Fibroblast of pulmonary artery (primary cell): ENCODE results near the gene GATA5.

Source experiments
- DNase-seq: peaks from one replicate; pipeline ENCODE4 v3.0.0-alpha.2; 2010; ENCODE audit warnings: low read depth
- H3K4me3 ChIP-seq: replicated peaks from 2 replicates; pipeline ENCODE4 v1.5.1; 2011; ENCODE audit warnings: low read depth, mild to moderate bottlenecking, control low read depth, low read length, moderate library complexity
- CTCF ChIP-seq: IDR thresholded peaks from 2 replicates; pipeline ENCODE4 v1.5.1; 2011; ENCODE audit warnings: mild to moderate bottlenecking, control low read depth, low read length, inconsistent platforms; ENCODE audit errors: missing control alignments

Gene GATA5

DNA sequence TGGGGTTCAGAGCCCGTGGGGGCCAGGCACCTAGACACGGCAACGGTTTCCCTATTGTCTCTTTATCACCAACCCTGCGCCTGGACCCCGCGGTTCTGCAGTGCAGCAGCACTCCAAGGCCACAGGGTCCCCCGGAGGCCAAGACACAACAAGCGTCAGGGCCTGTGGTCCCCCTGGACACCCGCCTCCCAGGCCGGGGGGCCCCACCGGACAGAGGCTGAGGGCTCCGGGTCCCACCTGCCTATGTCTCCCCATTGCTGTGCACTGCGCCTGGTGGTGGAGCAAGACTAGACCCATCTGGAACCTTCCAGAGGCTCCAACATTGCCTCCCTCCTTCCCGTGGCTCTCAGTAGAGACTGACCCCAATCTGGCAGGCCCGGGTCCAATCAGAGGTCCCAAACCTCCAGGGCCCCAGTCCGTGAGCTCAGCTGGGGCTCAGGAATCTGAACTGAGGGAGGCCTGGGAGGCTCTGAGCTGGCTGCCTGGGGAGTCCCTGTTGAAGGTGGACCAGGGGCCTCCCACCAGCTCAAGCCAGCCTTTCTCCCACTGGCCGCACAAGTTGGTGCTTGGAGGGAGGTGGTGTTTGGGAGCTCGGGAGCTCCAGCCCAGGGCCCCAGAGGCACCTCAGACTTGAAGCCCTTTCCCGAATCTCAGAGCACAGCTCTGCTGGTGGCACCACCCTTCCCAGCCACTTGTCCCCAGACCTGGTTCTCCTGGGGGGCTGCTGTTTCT lies 8.8 kb downstream of the GATA5 start:
- no peak for DNase-seq
- no peak for TF ChIP-seq CTCF

GRCh38 chr20:62466072-62466760 lies 9.6 kb downstream of the GATA5 start:
- H3K4me3 ChIP-seq = no peak overlapping the region
- DNase-seq = no peak
- no peak for TF ChIP-seq CTCF

More for the DNA sequence above, 8.8 kb downstream of the GATA5 start:
- H3K4me3 ChIP-seq = no peak overlapping the region

- H3K4me3 ChIP-seq = no peak overlapping the region
- DNase-seq = no peak
- no peak for TF ChIP-seq CTCF
Observed at GRCh38 chr20:62464990-62465389, 10.8 kb downstream of the GATA5 start.

DNA sequence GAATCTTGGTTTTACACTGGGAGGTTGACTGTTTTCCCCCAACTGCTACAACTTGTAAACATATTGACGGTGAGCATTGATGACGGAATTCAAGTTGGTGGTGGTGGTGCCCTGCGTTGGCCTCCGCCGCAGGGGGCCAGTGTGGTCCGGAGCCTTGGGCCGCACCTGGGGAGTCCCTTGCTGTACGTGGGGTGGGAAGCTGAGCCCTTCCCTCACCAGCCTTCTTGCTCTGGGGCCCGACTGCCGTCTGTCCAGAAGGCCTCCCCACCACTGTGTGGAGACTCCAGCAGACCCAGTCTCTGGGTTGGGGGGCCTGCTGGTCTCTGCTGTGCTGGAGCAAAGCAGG lies 11.4 kb downstream of the GATA5 start:
- TF ChIP-seq CTCF = no peak
- no peak for DNase-seq
- H3K4me3 ChIP-seq = no peak overlapping the region

DNA sequence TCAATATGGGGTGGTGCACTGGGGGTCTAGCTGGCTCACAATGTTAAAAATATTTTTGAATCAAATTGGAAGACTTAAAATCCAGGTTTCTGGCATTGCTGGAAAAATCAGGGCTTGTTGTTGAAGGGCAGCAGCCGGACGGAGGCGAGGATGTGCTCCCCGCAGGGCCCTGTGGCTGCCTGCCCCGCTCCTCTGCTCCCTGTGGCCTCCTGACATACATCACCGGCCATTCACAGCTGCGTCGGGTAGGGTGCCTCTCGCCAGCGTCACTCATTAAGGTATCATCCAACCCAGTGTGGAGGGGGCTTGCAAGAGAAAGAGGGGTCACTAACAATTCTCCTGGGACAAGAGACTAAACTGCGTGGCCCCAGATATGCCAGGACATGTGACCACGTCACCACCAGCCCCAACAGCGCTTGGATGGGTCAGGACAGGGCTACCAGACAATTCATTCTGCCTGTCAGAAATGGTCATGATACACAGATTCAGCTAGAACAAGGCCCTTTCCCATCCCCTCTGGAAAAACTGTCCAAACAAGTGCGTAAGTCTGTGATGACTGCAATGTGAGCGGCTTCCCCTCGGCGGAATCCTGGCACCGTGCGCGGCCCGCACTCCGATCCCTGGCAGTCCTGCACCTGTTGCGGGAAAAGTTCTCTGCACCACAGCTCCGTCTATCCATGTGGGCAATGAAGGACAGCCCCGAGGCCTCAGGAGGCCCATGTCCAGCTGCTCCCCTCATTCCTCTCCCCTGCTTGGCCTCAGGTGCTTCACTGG lies 12.0 kb downstream of the GATA5 start:
- DNase-seq = no peak
- H3K4me3 ChIP-seq = no peak overlapping the region
- no peak for TF ChIP-seq CTCF

GRCh38 chr20:62462976-62463592 lies 12.7 kb downstream of the GATA5 start:
- no peak overlapping the region for H3K4me3 ChIP-seq
- no peak for TF ChIP-seq CTCF
- DNase-seq = no peak
